HG03432 (cell line): ENCODE measurements around the gene BABAM2.

ENCODE experiments used
- ATAC-seq: cut with Tn5 transposase; IDR thresholded peaks from one replicate; pipeline ENCODE4 v1.9.1; 2021; ENCODE audit warnings: mild to moderate bottlenecking, moderate library complexity; ENCODE audit not compliant: unreplicated experiment

BABAM2 gene

DNA sequence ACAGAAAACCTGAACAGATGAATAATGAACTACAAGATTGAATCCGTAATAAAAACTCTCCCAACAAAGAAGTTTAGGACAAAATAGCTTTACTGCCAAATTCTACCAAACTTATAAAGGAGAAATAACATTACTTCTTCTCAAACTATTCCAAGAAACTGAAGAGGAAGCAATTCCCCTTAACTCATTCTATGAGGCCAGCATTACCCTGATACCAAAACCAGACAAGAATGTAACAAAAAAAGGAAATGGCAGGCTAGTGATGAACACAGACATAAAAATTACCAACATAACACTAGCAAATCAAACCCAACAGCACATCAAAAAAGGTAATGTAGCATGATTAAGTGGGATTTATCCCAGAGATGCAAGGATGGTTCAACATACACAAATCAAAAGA lies 288.4 kb downstream of the BABAM2 start:
- no peak for ATAC-seq

DNA sequence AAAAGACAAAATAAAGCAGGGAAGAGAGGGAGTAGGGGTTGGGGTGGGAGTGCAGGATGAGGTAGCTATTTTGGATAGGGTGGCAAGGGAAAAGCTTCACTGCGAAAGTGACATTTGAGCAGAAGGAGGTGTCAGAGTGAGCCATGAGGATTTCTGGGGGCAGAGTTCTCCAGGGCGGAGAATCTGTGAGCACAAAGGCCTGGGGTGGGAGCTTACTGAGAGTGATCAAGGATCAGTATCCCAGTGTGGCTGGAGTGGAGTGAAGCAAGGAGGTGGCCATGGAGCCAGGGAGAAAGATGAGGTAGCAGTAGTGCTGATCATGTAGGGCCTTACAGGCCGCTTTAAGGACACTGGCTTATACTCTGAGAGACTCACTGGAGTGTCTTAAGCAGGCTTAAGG lies 291.3 kb downstream of the BABAM2 start:
- ATAC-seq: no peak

DNA sequence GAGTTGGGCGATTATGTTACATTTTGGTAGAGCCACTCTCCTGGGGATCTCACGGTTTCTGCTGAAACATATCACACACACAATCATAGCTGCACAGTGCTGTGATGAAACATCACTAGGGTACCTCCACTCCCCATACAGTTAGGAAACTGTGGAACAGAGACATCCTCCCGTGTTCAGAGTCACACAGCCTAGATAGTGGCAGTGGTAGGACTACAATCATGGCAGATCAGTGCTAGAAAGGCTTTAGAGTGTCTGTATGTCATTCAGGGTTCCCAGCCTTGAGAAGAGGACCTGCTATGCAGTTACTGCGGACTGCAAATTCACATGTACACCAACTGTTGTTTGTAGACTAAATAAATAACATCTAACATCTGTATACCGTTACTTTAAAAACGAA lies 291.8 kb downstream of the BABAM2 start:
- ATAC-seq: no peak

DNA sequence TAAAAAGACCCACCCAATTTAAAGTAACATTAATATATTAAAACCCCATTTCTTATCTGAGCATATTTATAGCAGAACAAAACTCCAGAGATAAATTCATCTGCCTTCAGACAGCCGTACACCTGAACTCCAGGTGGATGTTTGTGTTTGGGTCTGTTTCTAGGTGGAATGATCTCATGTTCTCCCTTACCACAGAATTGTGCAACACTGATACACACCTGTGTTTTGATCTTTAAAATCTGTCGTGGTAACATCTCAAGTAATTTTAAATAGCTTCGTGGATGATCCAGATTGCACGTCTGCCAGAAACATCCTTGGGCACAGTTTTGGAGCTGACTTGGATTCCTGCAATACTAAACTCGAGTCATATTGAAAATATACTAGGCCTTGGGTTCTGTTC lies 294.6 kb downstream of the BABAM2 start:
- no peak for ATAC-seq

DNA sequence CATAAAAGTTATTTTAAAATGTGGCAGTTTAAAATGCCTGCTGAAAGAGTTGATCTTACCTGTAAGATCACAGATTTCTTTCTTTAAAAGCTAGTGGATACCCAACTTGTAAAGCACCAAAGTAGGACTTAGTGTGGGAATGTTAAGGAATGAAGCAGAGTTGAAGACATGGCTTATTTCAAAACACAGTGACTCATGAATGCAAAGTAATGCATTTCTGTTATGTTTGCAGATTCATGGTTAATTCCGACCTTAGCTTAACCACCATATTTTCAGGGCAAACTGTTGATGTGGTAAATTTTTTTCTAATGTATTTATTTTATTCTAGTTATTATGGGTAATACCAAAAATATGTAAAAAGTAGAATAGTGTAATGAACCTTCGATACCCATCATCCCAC lies 295.4 kb downstream of the BABAM2 start:
- no peak for ATAC-seq

DNA sequence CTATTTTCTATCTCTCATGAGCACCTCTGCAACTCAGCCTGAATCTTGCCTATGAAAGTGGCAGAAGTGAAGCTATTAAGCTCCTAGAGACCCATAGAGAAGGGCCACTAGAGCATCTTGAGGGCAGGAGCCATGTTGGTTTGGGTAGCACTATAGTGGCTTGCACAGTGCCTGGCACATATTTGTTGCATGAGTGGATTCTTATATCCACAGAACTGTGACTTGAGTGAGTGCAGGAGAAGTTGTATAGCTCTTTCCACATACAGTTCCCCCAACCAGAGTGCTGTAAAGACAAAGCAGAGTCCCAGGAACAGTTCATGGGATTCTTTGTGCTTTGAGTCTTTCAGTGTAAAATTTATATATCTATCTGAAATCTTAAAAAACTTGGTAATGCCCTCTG lies 296.7 kb downstream of the BABAM2 start:
- ATAC-seq: no peak

DNA sequence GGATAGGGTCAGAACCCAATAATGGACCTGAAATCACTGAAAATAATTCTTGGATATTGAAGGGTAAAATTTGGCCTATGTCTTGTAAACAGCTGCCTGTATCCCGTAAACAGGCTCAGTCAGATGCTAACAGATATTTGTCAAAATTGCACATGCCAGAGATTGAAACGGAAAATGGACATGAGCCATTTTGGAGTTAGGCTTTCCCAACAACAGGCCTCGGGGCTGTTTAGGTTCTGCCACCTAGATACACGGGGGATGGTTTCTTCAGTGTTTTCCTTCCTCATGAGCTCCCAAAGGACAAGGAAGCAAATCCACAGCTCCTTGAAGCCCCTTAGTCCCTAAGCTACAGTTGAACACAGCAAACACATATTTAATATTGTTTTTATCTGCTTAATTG lies 297.9 kb downstream of the BABAM2 start:
- no peak for ATAC-seq

DNA sequence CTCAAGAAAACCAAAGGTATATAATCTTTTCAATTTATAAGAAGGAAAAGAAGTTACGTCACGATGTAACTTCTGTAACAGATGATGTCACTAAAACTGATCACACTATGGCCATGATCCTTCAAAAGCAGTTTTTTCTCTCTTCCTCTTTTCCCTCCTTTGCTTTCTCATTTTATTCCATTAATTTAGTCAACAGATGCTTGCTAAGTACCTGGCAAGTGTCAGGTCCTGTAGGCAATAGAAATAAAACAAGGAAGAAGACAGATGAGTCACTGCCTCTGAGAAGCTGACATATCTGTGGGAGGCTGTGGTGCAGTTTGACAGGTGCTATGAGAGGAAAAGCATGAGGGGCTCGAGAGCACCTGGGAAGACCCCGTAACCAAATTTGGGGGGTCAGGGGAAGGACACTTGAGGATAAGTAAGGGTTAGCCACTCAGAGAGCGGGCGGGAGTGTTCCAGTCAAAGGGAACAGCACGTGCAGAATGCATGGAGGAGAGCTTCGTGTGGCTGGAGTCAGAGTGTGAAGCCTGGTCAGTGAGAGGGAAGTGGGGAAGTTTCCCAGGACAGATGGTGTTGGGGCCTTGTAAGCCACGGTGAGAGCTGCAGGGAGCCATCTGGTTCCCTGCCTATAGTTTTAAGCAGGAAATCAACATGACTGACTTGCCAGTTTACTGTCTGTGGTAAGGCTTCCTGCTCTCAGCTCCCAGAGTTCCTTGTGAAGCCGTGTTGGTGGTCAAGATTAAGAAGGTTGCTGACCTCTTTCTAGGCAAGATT lies 303.3 kb downstream of the BABAM2 start:
- no peak for ATAC-seq

DNA sequence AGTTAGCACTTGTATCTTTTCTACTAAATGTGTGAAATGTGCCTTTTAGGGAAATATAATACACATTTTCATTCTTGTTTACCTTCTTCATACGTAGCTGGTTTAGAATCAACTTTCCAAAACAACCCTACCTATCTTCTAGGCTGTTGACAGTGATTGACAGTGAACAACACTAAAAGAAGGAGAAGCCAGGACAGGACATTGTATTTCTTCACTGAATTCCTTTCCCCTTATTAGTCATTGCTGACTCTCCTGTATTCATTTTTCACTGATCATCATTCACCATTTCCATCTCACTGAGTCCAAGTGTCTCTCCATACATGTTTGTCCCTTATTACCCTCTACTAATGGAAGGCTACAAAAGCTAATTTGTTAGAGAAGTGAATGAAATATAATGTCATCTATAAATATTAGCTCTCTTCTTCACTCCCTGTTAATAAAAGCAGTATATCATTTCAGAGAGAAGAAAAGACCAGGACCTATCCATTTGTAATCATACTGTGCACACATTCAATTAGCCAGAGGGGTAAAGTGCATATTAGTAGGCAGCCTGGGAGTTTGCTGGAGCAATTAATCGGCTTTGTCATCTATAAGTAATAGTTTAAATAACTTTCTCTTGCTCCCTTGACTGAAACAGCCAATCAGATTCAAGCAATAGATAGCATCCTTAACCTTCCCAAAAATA lies 309.6 kb downstream of the BABAM2 start:
- ATAC-seq: no peak

DNA sequence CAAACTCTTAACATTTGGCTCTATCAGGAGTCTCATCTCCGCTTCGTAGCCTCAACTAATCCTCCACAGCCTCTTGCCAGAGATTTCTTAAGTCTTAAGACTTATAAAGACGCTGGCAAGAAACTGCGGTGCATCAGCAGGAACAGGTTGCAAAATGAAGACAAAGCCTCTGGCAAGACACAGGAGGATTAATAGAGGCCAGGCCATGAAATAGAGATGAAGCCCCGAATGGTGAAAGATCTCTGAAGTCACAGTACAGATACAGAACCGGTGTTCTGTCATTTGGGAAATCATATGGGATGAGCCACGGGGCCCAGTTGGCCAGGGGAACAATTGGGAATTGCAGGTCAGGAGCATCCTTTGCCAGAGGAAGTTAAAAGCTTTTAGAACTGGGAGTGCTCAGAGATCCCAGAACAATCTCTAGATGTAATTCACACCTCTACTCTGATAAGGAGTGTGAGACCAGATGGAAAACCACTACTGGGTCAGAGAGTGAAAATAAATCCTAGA lies 311.2 kb downstream of the BABAM2 start:
- no peak for ATAC-seq

DNA sequence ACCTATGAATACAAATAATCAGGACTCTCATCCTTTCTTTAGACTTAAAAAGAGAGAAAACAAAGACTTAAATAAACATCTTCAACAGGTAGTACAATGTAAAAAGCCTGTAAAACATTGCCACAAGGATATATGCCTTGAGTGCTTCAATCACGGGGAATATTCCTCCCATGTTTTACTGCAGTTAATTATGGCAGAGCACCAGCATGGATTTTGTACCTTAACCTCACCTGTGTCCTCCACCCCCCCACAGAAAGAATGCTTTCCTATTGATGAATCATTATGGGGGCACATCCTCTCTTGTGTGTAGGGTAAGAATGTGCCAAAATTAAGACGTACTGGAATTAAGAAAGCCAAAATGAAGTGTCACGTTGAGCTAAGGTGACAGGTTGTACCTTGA lies 312.2 kb downstream of the BABAM2 start:
- no peak for ATAC-seq

DNA sequence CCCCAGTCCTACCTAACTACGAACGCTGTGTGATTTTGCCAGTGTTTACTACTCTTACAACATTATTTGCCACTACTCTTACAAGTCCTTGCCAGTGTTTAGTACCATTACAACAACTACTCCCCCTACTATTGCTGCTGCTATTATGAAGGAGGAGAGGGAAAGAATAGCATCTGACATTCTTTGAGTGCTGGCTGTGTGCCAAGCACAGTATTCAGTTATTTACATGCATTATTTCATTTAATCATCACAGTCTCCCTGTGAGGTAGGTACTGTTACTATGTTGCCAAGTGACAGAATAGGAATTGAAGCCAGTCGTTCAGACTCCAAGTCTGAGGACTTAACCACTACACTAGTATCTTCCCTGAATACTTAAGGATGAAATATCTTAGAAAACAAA lies 316.2 kb downstream of the BABAM2 start:
- no peak for ATAC-seq

DNA sequence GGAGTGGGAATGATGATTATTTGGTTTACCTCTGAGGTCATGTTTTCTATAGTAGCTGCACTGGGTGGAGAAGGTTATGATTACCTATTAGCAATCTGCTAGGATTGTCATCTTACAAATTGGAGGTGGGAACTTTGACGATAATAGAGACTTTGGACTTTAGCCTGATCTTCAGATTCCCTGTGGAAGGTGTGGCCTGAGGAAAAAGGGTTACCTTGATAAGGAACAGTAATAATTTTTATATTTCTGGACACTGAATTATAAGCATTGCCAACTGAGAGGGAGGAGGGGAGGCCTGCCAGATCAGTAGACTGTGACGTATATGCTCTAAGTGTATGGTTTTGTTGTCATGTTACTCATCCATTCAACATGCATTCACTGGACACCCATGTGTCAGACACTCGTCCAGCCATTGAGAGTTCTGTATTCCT lies 318.7 kb downstream of the BABAM2 start:
- no peak for ATAC-seq

DNA sequence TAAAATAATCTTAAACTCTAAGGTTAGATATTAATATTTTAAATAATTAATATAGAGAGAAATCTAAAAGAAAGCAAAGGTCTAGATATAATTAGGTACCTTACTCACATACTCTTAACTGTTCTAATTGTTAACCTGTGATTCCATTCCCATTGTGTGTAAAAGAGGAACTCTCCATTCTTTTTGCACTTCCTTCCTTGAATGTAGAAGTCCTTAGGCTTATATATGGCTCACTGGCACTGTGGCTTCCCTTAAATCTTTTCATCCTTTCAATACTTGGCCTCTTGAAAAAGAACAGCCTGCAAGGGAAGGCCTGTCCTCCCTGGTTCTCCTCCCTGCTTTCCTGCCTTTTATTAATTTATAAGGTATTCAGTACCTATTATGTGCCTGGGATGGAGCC lies 319.3 kb downstream of the BABAM2 start:
- no peak for ATAC-seq

DNA sequence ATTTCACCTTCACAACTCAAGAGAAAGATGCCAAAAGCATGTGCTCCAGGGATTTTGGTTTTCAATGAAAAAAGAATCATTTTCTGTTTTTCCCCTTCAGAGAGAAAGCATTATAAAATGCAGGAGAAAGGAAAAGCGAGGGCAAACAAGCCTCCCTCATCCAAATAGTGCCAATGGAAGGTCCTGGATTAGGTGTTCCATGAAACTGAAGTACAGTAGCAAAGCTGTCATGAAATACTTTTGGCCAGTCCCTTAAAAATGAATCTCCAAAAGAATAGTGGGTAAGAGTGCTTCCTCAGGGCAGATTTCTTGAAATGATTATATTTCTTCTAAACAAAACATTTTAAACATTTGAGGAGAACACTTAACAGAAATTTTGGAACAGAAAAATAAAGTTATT lies 320.0 kb downstream of the BABAM2 start:
- ATAC-seq: no peak

DNA sequence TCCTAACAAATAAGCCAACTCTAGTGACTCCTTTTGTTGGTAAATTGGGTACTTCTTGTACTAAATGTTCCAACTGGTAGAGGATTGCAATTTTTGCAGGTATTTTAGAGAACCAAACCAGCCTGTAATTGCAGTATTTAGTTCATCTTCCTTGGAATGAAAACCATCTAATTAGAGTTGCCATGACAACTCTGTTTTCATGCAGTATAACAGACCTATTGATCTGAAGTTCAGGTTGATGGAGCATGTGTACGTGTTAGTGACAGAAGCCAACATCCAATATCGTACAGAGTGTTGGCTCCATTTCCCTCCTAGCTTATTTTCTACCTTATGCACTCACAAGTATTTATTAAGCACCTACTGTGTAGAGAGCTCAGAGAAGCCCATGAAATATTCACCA lies 325.8 kb downstream of the BABAM2 start:
- ATAC-seq: no peak

DNA sequence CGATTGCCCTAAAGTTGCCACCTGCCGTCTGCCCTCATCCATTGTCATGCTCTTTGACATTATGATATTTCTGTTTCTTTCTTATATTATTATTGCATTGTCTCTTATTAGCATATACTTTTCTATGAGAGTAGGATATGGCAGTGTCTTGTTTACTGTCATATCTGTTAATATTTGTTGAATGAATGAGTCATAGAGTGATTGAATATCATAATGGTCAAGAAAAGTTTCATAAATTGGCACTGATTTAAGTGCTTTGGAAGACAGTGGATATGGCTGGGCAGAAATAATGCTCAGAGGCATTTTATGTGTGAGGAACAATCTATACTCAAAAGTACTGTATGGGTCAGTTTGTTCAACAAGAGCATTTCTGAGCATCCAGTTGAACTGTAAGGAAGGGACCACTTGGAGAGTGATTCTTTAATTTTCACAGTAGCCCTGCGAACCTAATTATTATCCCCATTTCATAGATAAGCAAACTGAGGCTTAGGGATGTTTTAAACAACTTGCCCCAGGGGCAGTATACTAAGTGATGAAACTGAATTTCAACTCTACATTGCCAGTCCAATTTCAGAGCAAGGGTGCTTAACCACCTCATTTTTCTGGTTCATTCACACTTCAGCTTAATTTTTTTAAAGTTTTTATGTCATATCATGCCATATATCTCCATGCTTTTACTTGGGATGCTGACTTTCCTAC lies 326.7 kb downstream of the BABAM2 start:
- ATAC-seq: no peak

DNA sequence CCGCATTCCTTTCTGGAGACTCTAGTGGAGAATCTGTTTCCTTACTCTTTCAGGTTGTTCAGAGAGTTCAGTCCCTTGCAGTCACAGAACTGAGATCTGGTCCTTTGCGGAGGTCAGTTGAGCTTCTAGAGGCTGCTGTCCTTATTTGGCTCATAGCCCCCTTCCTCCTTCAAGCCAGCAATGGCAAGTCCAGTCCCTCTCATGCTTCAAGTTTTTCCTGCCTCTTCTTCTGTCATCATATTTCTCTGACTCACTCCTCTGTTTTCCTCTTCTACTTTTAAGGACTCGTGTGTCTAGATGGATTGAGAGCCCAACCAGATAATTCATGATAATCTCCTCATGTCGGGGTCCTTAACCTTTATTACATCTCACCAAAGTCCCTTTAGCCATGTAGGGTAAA lies 328.6 kb downstream of the BABAM2 start:
- no peak for ATAC-seq

DNA sequence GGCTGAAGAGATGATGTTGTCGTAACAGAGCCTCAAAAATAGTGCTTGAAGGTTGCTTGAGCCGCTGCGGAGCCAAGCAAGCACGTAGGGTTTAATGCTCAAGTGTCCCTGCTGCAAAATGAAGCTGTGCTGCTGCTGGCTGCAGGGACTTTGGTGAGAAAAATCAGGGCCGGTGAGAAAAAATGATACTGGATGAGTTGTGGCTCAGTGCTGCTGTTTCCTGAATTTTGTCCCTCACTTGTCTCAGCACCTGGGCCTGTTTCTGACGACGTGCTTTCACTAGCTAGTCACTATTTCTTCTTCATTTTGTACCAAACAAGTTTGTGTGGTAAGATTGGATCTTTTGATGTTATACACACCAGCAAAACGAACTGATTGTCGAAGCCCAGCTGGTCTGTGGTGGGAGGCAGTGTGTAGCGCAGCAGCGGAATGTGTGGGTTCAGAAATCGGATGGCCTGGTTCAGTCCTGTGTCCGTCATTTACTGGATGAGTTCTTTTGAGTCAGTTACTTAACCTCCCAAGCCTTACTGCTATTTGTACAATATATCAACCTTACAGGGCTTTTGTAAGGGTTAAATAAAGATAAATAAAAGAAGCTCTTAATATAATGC lies 329.3 kb downstream of the BABAM2 start:
- no peak for ATAC-seq

DNA sequence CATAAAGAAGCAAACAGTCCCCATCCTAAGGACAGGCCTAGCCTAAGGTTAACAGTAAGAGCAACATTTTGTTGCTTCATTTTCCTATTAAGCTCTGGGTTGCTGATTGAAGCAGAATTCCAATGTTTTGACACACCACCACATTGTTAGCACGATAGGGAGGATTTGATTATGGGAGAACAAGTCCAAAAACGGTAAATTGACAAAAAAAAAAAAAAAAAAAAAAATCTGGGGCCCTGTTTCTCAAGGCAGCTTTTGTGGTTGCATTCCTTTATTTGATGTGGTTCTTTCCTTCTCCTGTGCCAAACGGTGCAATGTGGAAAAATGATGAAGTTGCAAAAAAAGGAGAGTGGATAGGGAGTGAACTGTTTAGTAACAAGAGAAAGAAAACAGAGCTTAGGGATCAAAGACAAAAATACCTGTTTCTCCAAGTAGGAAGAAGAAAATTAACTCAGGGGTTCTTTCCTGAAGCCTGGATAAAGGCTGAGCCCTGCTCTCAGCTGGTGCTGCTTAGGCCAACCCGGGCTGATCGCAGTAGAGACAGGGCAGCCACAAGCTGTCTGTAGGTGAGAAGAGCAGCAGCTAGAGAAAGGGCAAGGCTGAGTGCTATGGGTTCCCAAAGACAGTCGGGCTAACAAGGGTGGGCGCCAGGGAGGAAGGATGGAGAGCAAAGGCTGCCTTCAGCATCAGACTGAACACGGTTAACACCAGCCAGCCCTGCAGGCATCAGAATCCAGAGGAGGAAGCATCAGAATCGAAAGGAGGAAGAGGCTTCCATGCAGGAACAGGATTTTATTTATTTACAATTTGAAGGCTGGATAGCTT lies 334.3 kb downstream of the BABAM2 start:
- no peak for ATAC-seq
